Panc1 (cell line): ENCODE data around the gene GPR156.

Experiments
- POLR2AphosphoS5 ChIP-seq: IDR thresholded peaks from 2 replicates; pipeline ENCODE4 v1.6.1; 2012; ENCODE audit warnings: mild to moderate bottlenecking, low read depth, low read length, moderate library complexity
- TF ChIP-seq, protein P1 (sequence below): fragments of 450-650 bp; IDR thresholded peaks from 2 replicates; pipeline ENCODE4 v1.5.1; 2017; ENCODE audit warnings: mild to moderate bottlenecking

DNA sequence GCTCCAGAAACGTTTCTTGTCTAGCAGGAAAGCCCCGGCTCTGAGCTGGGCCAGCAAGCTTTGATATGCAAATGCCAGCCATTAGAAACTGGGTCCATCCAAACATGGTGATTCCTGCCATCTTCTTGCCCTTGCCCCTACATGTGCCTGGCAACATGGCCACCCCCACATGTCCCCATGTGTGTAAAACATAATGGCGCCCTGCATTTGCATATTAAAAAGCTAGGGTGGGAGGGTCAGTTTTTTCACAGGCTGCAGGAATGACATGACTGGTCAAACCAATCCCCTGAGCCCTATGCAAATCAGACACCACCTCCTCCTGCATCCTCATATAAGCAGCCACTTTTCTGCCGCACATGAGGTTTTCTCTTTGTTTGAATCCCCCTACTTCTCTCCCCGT lies 21.2 kb downstream of the GPR156 start:
- TF ChIP-seq, protein P1, sequence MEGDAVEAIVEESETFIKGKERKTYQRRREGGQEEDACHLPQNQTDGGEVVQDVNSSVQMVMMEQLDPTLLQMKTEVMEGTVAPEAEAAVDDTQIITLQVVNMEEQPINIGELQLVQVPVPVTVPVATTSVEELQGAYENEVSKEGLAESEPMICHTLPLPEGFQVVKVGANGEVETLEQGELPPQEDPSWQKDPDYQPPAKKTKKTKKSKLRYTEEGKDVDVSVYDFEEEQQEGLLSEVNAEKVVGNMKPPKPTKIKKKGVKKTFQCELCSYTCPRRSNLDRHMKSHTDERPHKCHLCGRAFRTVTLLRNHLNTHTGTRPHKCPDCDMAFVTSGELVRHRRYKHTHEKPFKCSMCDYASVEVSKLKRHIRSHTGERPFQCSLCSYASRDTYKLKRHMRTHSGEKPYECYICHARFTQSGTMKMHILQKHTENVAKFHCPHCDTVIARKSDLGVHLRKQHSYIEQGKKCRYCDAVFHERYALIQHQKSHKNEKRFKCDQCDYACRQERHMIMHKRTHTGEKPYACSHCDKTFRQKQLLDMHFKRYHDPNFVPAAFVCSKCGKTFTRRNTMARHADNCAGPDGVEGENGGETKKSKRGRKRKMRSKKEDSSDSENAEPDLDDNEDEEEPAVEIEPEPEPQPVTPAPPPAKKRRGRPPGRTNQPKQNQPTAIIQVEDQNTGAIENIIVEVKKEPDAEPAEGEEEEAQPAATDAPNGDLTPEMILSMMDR = no peak
- TF ChIP-seq POLR2AphosphoS5 = no peak
